GM18858 (cell line): ENCODE data around the gene COQ6.
A peak's percentile ranks its signal among the peaks of the same experiment; 100 is the strongest.
"Not testable (repeated sequence)": the region's sequence is repeated elsewhere in the genome, so short reads cannot be mapped to it uniquely, and the experiment has no call there.

Source experiments
- ATAC-seq: cut with Tn5 transposase; IDR thresholded peaks from one replicate; pipeline ENCODE4 v1.9.1; 2021; ENCODE audit not compliant: unreplicated experiment

COQ6 gene

GRCh38 chr14:73949752-73950734, at the start of gene COQ6, which contains the start of gene FAM161B:
TSS of gene COQ6 (plus strand) at chr14:73950302. CDS start at chr14:73950333, 31 bp downstream.
TSS of gene FAM161B (minus strand) at chr14:73950094. CDS start at chr14:73950026, 68 bp downstream.
- peak; percentile 86 for ATAC-seq

GRCh38 chr14:73903028-73903427, 47.1 kb upstream of the COQ6 start:
- ATAC-seq, result no peak

DNA sequence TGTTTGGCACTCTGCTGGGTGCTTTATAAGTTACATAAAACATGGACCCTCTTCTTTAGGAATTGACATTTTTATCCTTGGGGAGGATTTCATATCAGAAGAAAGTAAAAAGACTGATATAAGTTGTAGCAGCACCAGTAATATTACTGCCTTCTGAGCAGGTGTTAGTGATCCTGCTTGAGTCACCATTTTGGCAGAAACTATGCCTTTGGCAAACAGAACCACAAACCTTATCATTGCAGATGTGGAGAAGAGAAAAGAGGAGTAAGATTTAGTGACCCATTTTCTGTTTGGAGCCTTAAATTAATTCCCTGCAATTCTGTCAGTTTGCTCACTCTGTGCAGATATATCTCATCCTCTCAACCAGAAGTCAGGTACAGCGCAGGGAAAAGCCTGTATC, 40.4 kb upstream of the COQ6 start:
- no peak for ATAC-seq

DNA sequence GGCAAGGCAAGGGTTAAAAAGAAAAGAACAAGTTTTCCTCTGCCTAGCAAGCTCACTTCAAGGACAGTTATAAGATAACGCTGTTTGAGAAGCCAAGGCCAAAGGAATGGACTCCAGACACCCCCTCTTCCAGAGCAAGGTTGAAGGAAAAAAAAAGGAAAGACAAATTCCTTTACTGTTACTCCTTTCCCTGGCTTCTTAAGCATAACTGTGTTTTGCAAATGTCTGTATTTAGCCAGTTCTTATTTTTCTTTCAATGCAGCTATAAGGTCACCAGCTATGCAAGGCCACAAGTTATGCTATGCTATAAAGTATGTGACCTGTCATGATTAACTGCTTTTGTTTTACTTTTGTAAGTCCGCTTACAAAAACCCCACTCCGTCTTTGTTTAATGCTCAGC, 36.8 kb upstream of the COQ6 start:
- ATAC-seq, result no peak

- no peak for ATAC-seq
Measured at GRCh38 chr14:73916324-73916723, 33.8 kb upstream of the COQ6 start.

DNA sequence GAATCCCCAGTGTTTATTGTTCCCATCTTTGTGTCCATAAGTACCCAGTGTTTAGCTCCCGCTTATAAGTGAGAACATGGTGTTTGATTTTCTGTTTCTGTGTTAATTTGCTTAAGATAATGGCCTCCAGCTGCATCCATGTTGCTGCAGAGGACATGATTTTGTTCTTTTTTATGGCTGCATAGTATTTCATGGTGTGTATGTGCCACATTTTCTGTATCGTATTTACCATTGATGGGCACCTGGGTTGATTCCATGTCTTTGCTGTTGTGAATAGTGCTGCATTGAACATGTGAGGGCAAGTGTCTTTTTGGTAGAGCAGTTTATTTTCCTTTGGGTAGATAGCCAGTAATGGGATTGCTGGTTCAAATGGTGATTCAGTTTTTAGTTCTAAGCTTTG, 30.6 kb upstream of the COQ6 start:
- not testable (repeated sequence) for ATAC-seq

DNA sequence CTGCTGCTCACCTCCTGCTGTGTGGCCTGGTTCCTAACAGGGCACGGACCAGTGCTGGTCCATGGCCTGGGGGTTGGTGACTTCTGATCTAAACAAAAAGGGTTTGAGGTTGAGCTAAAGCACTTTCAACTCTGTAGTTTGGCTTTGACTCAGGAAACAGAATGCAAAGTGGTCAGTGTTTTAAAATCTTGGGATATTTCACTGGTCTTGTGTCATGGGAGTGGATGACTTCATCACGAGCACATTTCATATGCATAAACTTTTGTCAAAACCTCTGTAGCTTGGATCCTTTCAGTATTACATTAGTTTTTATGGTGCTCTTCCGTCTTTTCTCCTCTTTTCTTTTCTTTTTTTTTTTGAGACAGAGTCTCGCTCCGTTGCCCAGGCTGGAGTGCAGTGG, 25.8 kb upstream of the COQ6 start:
- no peak for ATAC-seq

- ATAC-seq, result no peak
Measured at GRCh38 chr14:73935666-73936065, 14.4 kb upstream of the COQ6 start.

GRCh38 chr14:73936548-73936947, 13.6 kb upstream of the COQ6 start:
- ATAC-seq, result no peak

DNA sequence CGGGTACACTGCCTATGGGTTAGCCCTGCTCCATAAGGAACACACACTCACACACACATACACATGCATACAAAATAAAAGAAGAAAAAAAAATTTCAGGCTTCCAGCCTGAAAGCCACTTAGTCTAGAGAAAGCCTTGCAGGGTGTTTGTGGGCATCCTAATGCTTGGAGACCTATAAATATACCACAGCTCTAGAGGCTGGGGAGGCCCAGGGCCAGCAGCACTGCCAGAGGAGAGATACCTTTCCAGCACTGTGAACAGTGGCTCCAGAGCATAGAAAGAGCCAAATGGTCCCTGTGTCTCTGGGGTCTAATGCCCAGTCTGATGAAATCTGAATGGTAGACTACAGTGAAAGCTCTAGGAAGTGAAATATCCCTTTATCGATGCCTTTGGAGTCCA, 13.1 kb upstream of the COQ6 start:
- ATAC-seq, result no peak

- no peak for ATAC-seq
Measured at GRCh38 chr14:73942180-73942579, 7.9 kb upstream of the COQ6 start.

GRCh38 chr14:73943083-73943482, 7.0 kb upstream of the COQ6 start:
- no peak for ATAC-seq

DNA sequence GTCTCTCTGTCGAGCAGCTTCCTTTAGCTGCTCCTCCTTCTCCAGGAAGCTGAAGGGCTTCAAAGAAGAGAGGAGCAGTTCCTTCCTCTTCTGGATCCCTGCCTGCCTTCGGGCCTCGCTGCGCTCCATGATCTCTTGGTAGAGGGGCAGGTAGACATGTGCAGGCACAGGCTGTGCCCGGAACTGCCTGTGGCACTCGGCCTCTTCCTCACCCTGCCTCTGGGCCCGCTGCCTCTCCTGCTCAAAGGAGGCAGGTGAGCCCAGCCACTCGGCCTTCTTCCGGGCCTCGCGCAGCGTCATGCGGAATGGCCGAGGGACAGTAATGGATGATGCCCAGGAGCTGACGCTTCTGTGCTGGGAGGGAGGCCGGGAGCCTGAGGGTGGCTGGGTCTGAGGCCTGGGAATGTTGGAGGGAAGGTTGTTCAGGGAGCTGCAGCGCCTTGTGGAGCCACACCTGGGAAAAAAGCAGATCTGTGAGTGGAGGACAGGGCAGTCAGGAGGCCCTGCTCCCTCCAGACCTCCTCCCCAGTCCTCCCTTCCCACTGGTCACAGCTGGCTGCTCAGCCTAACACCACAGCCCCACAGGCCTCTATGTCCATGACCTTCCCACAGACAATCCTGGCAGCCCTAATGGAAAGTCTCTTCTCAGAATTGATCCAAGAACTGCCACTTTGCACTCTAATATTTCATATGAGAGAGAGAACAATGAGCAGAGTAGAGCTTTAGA, 5.5 kb upstream of the COQ6 start:
- ATAC-seq, result no peak

DNA sequence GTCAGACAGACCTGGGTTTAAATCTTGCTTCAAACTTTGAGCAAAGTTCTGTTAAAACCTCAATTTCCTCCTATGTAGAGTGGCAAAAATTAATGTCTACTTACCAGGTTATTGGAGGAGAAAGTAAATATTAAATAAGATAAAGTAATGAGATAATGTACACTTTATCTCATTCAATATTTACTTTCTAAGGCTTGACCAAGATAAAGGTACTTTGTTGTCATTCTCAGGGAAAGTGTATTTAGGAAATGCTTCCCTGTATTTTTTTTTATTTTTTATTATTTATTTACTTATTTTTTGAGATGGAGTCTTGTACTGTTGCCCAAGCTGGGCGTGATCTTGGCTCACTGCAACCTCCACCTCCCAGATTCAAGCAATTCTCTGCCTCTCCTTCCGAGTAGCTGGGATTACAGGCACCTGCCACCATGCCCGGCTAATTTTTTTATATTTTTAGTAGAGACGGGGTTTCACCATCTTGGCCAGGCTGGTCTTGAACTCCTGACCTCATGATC, 4.9 kb upstream of the COQ6 start:
- no peak for ATAC-seq

- ATAC-seq, result no peak
Measured at GRCh38 chr14:73953731-73954130, 3.6 kb downstream of the COQ6 start.

DNA sequence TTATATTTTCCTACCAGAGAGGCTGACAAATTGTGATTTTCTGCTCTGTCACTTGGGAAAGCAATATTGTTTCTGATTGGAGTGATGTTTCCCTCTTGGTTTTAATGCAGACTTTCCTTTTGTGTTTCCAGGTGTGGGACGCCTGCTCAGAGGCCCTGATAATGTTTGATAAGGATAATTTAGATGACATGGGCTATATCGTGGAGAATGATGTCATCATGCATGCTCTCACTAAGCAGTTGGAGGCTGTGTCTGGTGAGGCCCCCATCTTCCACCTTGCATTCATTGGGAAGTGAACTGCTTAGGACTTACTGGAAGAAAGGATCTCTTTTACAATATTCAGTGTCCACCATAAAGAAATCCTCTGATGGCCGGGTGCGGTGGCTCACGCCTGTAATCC, 5.6 kb downstream of the COQ6 start:
- ATAC-seq, result no peak

- no peak for ATAC-seq
Measured at GRCh38 chr14:73958591-73958990, 8.5 kb downstream of the COQ6 start.

DNA sequence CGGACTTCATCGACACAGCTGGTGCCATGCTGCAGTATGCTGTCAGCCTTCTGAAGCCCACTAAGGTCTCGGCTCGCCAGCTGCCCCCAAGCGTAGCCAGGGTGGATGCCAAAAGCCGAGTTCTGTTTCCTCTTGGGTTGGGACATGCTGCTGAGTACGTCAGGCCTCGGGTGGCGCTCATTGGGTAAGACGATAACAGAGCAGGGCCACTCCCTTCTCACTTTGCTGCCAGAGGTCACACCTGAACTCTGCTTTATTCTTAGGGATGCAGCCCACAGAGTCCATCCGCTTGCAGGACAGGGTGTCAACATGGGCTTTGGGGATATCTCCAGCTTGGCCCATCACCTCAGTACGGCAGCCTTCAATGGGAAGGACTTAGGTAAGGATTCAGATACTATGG, 11.1 kb downstream of the COQ6 start:
- no peak for ATAC-seq

DNA sequence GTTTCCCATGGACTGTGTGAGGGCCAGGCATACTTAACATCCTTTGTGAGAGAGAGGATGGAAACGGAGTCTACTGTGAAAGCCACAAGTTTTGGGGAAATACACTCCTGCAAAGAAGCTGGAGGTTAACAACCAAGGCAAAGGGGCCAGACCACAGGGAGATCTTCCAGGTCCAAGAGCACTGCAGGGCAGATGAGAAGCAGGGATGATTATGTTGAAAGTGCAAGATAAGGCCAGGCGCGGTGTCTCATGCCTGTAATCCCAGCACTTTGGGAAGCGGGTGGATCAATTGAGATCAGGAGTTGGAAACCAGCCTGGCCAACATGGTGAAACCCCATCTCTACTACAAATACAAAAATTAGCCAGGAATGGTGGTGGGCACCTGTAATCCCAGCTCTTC, 15.1 kb downstream of the COQ6 start:
- ATAC-seq, result no peak

DNA sequence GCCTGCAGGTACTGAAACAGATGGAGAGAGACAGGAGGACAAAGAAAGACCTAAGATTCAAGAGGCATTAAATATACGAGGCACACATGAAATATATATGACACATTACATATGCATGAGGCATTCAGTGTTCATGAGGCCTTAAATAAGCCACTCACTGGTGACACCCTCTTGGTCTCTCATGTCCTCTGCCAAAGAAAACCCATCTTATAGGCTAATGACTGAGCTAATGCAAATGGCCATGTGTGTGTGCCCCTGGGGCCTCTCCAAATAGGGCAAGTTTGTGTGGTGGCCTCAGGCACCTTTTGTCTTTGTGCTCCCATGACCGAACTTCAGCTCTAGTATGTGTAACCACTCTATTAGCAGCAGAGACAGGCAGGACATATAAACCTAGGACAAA, 18.8 kb downstream of the COQ6 start:
- ATAC-seq, result no peak

DNA sequence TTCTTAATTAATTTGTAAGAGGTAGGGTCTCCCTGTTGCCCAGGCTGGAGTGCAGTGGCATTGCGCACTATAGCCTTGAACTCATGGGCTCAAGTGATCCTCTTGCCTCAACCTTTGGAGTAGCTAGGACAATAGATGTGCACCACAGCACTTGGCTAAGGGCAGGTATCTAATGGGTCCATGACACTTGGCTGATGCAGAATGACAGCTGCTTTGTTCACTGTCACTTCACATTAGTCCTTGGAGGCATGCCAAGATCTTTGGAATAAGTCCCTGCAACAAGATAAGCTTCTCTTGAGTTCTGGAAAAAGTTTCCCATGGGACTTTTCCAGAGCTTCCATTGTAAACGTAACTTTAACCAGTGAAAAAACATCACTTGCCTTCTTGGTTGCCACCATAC, 23.4 kb downstream of the COQ6 start:
- ATAC-seq, result no peak

DNA sequence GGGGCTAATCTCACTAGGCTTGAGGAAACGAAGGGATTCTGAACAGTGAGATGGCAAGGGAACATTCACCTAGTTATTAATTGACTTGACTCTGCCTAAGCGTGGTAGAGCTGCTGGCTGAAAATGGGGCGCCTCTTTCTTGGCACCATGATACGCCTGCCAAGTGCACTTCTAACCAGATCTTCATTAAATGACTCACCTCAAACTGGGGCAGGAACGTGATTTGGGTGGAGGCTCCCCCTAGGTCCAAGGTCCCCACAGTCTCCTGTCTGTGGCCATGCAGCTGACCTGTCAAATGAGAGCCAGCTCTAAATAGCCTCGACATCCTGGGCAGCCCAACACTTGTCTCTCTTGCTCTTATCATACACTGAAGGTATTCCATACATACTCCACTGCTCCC, 26.0 kb downstream of the COQ6 start:
- no peak for ATAC-seq
